ENCODE data around the gene LGALS9.

The LGALS9 gene

GRCh38 chr17:27603421-27603770 lies 27.6 kb upstream of the LGALS9 start (continued):
- TF ChIP-seq PRDM10 (tag by site-specific recombination; IDR thresholded peaks at IDR 0.05): no peak
- no peak for TF ChIP-seq ZNF155 (tag by site-specific recombination; IDR thresholded peaks at IDR 0.05)
- TF ChIP-seq PRDM2 (tag by site-specific recombination; IDR thresholded peaks at IDR 0.05; ENCODE audit: borderline replicate concordance): no peak
- TF ChIP-seq ZNF48 (tag by site-specific recombination; IDR thresholded peaks at IDR 0.05): no peak

- TF ChIP-seq ZNF600 (tag by site-specific recombination; IDR thresholded peaks at IDR 0.05): no peak
- TF ChIP-seq ZIC2 (tag by site-specific recombination; IDR thresholded peaks at IDR 0.05): no peak
- TF ChIP-seq YY1 (tag by site-specific recombination; IDR thresholded peaks at IDR 0.05): no peak
- TF ChIP-seq ZNF274 (IDR thresholded peaks at IDR 0.05; ENCODE audit: low read length): no peak
- no peak for TF ChIP-seq ZNF274 (tag by site-specific recombination; IDR thresholded peaks at IDR 0.05; ENCODE audit: borderline replicate concordance)
- TF ChIP-seq ZNF350 (tag by site-specific recombination; IDR thresholded peaks at IDR 0.05): no peak
- TF ChIP-seq ZNF521 (tag by site-specific recombination; IDR thresholded peaks at IDR 0.05): no peak
- no peak for TF ChIP-seq PRDM10 (tag by site-specific recombination; IDR thresholded peaks at IDR 0.05)
- Histone ChIP-seq H3K4me3 (ENCODE audit: low read depth, low read length) (no peak overlapping the region), H3K36me3 (ENCODE audit: control insufficient read depth in 2 of 2, insufficient read depth in 1 of 2, low read length in 2 of 2) (peaks cover 0 to 59% of the 10 kb centered on the region in 2 experiments; a peak in 1 of 3 replicates), H3K27ac (ENCODE audit: extremely low read depth, low read depth, low read length) (no peak overlapping the region), H3K9me3 (ENCODE audit: control insufficient read depth, insufficient read depth, low read depth, low read length) (no peaks in the 10 kb centered on the region), H3K4me1 (ENCODE audit: control insufficient read depth, insufficient read depth, low read length) (no peaks in the 10 kb centered on the region)
- POLR2A ChIA-PET: no interaction called here
- CTCF ChIA-PET: interaction anchor here (0.5 to 20.8 kb wide), 51 partner anchors 9 to 411 kb away, joined by 3 to 267 read pairs (median 5); partner anchors contain the start of gene KSR1
Observed at GRCh38 chr17:27603880-27604794, 26.9 kb upstream of the LGALS9 start.

Data from HEK293 (cell line).